ENCODE measurements around the gene CCDC24.

DNA sequence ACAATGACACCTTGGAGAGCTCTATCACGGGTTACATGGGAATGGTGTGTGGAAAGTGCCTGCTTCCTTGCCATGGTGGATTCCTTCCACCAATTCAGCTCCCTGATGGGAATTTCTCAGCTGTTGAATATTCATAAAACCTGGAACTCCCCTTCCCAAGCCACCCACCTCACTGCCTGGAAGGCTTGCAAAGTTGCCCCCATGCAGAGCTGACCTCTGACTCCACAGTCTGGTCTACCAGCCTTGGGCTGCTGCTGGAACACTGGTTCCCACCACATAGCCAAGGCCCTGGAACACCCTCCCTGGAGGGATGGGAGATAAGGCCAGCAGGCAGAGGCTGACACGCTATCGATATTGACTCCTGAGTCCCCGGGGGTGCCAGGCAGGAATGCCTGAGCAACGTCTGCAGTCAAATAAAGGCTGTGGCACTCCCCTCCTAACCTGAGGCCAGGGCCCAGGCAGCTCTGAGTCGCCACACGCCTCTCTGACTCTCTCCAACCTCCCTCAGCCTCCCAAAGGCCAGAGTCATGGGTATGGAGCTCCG, 8.8 kb downstream of the CCDC24 start:
- no peak for TF ChIP-seq EZH2phosphoT487 (IDR thresholded peaks at IDR 0.05)
- TF ChIP-seq, protein P1, sequence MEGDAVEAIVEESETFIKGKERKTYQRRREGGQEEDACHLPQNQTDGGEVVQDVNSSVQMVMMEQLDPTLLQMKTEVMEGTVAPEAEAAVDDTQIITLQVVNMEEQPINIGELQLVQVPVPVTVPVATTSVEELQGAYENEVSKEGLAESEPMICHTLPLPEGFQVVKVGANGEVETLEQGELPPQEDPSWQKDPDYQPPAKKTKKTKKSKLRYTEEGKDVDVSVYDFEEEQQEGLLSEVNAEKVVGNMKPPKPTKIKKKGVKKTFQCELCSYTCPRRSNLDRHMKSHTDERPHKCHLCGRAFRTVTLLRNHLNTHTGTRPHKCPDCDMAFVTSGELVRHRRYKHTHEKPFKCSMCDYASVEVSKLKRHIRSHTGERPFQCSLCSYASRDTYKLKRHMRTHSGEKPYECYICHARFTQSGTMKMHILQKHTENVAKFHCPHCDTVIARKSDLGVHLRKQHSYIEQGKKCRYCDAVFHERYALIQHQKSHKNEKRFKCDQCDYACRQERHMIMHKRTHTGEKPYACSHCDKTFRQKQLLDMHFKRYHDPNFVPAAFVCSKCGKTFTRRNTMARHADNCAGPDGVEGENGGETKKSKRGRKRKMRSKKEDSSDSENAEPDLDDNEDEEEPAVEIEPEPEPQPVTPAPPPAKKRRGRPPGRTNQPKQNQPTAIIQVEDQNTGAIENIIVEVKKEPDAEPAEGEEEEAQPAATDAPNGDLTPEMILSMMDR (IDR thresholded peaks at IDR 0.05): no peak
